ENCODE results near the gene IQGAP2.

The IQGAP2 gene

DNA sequence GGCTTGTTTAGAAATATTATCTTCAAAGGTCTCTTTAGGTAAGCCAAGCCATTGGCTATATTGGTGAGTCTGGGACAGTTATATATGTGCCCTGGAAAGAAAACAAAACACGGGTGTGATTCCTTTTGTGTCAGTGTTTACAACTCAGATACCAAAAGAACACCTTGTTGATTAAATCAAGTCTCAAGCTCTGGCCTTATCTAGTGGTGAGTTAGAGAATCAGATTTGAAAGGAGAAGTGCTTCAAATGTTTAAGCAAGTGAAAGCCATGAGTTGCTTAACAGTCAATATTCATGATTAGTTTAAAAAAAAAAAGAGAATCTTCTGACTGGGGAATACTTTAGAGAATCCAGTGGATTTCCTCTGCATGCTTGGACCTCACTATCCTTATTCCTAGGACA is 68.3 kb downstream of the IQGAP2 start:
- ATAC-seq (no peak), DNase-seq (no peak)
- Mint-ChIP-seq H3K9me3 (no peaks in the 10 kb centered on the region), H3K4me3 (no peak overlapping the region), H3K27me3 (no peaks in the 10 kb centered on the region), H3K4me1 (peaks cover 66% of the 10 kb centered on the region), H3K27ac (no peak overlapping the region)

DNA sequence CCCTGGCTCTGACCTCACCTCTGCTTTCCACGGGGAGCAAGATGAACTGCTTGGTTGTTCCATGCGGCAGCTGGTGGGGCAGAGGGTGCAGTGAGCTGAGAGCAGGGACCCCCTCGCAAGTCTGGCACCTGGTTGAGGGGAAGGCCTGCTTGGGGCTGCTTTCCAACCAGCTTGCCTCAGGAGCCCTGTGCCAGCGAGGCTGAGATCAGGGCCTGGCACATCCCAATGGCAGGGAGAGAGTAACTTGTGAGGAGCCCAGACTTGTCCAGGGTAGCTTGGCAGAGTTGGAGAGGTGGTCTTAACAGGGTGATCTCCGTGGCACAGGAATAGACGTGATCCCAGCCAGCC is 68.9 kb downstream of the IQGAP2 start:
- H3K27ac Mint-ChIP-seq, result no peak overlapping the region
- DNase-seq (no peak), ATAC-seq (no peak)
- peaks cover 66% of the 10 kb centered on the region for H3K4me1 Mint-ChIP-seq
- peak overlapping the region in 1 of 2 donors; percentile 39 for H3K4me3 Mint-ChIP-seq
- no peaks in the 10 kb centered on the region for H3K27me3 Mint-ChIP-seq
- no peaks in the 10 kb centered on the region for H3K9me3 Mint-ChIP-seq

DNA sequence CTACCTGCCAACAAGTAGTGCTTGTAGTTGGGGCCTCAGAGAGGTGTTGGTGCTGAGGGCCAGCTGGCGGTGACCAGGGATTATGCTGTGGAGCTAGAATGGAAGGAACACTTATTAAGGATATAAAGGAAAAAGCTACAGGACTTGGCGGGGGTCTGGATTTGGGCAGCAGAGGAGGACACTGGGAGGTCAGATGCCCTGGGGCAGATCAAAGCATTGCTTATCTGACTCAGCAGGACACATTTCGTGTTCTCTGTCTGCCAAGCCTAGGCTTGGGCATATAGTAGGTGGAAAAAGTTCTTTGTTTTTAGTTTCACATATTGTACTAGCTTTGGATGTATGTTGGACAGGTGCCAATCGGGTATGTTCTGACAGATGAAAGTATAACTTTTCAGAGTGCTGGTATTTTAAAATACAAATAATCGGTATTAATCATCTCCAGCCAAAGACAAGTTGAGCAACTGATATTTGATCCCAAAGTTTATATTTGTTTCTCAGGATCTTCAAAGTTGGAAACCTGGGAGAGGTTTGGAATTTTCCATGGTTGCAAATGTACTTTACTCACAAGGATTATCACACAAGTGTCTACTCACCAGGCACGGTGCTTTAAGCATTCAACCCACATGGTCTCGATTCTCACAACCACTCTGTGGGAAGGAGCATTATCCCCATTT is 69.4 kb downstream of the IQGAP2 start:
- Mint-ChIP-seq H3K4me1 (peaks cover 66% of the 10 kb centered on the region), H3K4me3 (peak overlapping the region in 1 of 2 donors; percentile 39), H3K27ac (peak overlapping the region in 1 of 2 donors; percentile 29), H3K27me3 (no peaks in the 10 kb centered on the region), H3K9me3 (no peaks in the 10 kb centered on the region)
- DNase-seq, result no peak
- ATAC-seq, result peak; percentile 37

DNA sequence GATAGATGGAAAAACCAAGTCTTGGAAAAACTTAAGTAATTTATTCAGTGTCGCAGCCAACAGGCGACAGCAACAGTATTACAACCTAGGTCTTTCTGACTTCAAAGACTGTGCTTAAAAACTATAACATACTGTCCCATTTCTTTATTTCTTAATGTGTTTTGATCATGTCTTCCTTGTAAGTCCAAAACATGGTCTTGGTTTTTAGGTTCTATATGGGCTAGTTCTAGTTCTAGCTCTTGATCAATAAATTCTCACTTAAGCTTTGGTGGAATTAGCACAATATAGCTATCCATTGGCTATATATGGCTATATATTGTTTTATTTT is 69.9 kb downstream of the IQGAP2 start:
- no peaks in the 10 kb centered on the region for H3K27me3 Mint-ChIP-seq
- peak overlapping the region in 1 of 2 donors; percentile 36 for H3K4me3 Mint-ChIP-seq
- peaks cover 66% of the 10 kb centered on the region for H3K4me1 Mint-ChIP-seq

DNA sequence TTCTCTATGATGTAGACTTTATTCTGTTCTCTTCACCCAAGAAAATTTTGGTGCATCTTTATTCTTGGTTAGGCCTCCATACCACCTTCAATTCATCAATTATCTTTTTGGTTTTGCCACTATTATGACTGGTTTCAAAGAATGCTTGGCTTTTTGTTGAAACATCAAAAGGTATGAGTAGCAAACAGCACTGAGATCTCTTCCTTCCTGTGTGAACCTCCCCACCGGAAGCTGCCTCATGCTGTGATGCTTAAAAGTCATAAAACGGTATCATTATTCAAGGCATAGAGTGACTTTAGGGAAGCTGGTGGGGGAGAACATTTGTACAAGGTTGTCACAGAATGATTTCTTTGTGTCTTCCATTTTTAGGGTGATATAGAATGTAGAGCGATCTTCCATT is 70.6 kb downstream of the IQGAP2 start:
- Mint-ChIP-seq H3K27me3 (no peaks in the 10 kb centered on the region), H3K9me3 (no peaks in the 10 kb centered on the region), H3K27ac (peak overlapping the region; percentile 93 to 96), H3K4me3 (peak overlapping the region; percentile 36 to 56), H3K4me1 (peaks cover 64% of the 10 kb centered on the region)
- ATAC-seq, result peak; percentile 96
- peak; percentile 20 to 66 for DNase-seq

More for the DNA sequence above, 69.9 kb downstream of the IQGAP2 start:
- DNase-seq, result no peak
- Mint-ChIP-seq H3K27ac (peak overlapping the region; percentile 93 to 96), H3K9me3 (no peaks in the 10 kb centered on the region)
- no peak for ATAC-seq

DNA sequence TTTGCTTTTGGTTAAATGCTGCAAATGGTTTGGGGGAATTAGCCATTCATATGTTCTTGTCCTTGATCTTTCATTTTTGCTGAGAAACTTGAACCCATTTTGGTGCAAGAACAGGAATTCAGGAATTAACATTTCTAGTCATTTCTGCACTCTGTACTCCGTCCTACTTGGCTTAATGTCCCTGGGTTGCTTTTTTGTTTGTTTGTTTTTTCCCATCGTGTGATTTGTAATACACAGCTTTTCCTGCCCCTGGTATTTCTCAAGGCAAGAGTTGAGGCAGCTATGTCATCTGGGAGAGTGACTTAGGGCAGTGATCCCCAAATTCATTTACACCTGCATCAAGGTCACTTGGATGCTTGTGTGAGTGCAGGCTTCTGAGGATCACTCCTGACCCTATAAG is 71.3 kb downstream of the IQGAP2 start:
- Mint-ChIP-seq H3K9me3 (no peaks in the 10 kb centered on the region), H3K4me1 (peaks cover 64% of the 10 kb centered on the region), H3K27ac (peak overlapping the region in 1 of 2 donors; percentile 16), H3K4me3 (no peak overlapping the region), H3K27me3 (no peaks in the 10 kb centered on the region)
- DNase-seq (no peak), ATAC-seq (no peak)

DNA sequence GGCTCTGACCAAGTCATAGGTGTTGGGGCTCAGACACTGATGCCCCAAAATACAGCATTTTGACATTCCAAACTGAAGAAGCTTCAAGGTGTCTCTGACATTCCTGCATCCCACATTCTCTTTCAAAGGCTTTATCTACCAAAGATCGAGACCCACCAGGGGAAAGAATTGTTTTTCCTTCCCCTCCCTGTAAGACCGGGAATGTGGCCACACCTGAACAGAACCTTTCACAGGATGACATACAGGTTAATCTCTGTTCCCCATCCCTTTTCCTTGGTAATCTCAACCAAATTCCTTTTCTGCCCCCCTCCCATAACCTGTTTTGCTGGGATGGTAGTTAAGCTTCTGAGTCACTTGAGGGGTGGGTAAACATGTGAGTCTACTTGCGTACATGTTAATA is 72.3 kb downstream of the IQGAP2 start:
- no peaks in the 10 kb centered on the region for H3K9me3 Mint-ChIP-seq
- DNase-seq, result no peak
- no peaks in the 10 kb centered on the region for H3K27me3 Mint-ChIP-seq
- H3K4me3 Mint-ChIP-seq, result no peak overlapping the region
- H3K4me1 Mint-ChIP-seq, result peaks cover 70% of the 10 kb centered on the region
- ATAC-seq, result no peak
- no peak overlapping the region for H3K27ac Mint-ChIP-seq

DNA sequence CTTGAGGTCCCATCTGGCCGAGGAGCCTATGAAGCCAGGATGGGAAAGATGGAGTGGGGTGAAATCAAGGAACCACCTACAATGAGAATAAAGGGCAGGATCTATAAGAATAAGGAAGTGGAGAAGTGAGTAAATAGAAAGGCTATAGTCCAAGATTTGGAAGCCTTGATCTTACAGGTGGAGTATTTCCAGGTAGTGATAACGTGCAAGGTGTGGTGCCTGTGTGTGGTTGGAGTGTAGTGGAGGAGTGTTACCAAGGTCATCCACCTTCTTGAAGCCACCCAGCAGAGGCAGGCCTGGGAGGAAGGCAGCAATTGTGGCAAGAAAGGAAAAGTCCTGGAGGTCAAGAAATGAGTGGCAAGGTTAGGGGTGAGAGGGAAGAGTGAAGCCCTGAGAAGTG is 72.9 kb downstream of the IQGAP2 start:
- Mint-ChIP-seq H3K27me3 (no peaks in the 10 kb centered on the region), H3K4me1 (peaks cover 68% of the 10 kb centered on the region), H3K4me3 (no peak overlapping the region), H3K27ac (no peak overlapping the region), H3K9me3 (no peaks in the 10 kb centered on the region)
- ATAC-seq (no peak), DNase-seq (no peak)

DNA sequence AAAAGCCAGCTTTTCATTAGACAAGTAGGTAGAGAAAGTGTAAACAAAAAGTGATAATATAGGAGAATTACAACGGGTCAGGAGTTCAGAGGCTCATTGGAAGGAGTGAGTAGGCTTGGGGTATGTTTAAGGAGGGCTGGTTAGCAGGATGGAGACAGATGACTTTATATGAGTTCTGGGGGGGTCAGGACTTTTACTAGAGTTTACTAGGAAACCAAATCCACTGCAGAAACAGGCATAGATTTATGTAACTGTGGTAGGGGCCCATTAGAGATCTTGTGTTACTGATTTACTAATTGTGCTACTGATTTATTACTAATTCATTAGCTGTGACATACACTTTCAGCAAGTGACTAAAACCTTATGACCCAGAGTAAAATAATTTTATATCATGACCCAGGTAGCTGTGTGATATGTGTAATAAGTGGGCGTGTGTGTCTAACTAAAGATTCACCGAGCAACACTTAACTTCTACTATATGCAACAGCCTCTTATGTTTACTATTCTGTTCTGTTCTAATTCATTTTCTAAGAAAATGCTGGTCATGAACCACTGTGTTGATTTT is 73.5 kb downstream of the IQGAP2 start:
- ATAC-seq (no peak), DNase-seq (no peak)
- Mint-ChIP-seq H3K27ac (no peak overlapping the region), H3K27me3 (no peaks in the 10 kb centered on the region), H3K4me1 (peaks cover 68% of the 10 kb centered on the region), H3K9me3 (no peaks in the 10 kb centered on the region), H3K4me3 (no peak overlapping the region)

DNA sequence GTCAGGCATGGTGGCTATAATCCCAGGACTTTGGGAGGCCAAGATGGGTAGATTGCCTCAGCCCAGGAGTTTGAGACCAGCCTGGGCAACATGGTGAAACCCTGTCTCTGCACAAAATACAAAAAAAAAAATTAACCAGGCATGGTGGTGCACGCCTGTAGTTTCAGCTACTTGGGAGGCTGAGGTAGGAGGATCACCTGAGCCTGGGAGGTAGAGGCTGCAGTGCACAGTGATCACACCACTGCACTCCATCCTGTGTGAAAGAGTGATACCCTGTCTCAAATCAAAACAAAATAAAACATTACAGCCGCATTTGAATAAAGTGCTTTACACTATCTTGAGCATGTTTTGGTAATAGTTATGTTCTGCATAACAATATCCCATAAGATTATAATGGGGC is 74.0 kb downstream of the IQGAP2 start:
- Mint-ChIP-seq H3K9me3 (no peaks in the 10 kb centered on the region), H3K4me3 (no peak overlapping the region), H3K27me3 (no peaks in the 10 kb centered on the region), H3K4me1 (peaks cover 63% of the 10 kb centered on the region), H3K27ac (no peak overlapping the region)
- DNase-seq (no peak), ATAC-seq (no peak)

DNA sequence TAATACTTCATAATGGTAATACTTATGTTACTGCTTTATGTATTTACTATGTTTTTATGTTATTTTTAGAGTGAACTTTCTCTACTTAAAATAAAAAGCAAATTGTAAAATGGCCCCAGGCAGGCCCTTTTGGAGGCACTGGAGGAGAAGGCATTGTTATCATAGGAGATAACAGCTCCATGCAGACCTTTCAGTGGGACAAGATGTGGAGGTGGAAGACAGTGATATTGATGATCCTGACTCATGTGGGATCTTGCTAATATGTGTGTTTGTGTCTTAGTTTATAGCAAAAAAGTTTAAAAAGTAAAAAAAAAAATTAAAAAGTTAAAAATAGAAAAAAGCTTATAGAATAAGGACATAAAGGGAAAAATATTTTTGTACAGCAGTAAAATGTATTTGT is 74.5 kb downstream of the IQGAP2 start:
- no peaks in the 10 kb centered on the region for H3K27me3 Mint-ChIP-seq
- no peaks in the 10 kb centered on the region for H3K9me3 Mint-ChIP-seq
- no peak overlapping the region for H3K4me3 Mint-ChIP-seq
- no peak overlapping the region for H3K27ac Mint-ChIP-seq
- DNase-seq (no peak), ATAC-seq (no peak)
- peaks cover 58% of the 10 kb centered on the region for H3K4me1 Mint-ChIP-seq

DNA sequence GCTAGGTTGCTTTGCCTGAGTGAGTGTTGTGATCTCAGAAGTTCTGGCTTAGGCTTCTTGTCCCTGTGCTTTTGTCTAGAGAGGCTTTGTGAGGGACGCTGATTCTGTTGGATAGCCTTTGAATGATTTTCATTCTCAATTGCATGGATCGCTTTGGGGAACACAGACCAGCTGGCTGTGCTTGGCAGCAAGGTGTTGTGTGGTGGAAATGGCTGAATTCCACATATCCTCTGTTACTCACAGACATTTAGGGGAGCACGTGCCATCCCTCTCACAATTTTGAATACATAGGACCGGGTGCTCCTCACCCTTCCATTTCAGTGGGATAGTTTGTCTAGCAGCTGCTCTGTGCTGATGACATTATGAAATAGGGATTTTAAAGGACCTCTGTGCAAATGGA is 76.2 kb downstream of the IQGAP2 start:
- ATAC-seq, result no peak
- DNase-seq, result no peak
- Mint-ChIP-seq H3K27ac (no peak overlapping the region), H3K4me1 (peaks cover 50% of the 10 kb centered on the region), H3K9me3 (no peaks in the 10 kb centered on the region), H3K4me3 (no peak overlapping the region), H3K27me3 (no peaks in the 10 kb centered on the region)

DNA sequence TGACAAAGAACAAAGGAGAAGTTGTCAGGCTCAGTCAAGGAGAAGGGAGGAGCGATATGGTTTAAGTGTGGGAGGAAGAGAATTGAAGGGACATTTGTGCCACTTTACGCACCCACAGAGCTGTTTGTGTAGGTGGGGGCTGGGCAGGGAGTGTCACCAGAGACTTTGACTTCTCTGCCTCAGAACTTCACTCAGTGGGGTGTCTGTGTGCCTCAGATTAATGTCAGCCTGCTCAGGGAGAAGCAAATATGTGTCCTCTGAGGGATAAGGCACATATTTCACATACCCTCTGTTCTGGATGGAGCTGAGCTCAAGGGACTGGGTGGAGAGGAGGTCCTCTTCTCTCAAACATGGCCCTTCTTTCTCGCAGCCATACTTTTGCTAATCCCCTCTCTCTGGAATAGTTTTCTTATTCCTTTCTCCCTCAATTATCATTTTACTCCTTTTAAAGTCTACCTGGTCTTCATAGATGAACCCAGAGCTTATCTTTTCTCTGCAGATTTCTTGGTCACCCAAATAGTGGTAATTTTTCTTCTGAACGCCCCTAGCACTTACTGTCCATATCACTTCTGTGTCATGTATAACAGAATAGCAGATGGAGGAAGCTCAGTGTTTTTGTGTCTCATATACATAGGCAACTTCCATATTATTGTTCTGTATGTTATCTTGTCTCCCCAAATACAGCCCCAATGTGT is 77.0 kb downstream of the IQGAP2 start:
- DNase-seq (no peak), ATAC-seq (no peak)
- Mint-ChIP-seq H3K4me1 (peaks cover 42% of the 10 kb centered on the region), H3K4me3 (no peak overlapping the region), H3K27ac (peak overlapping the region; percentile 42 to 58), H3K9me3 (no peaks in the 10 kb centered on the region), H3K27me3 (no peaks in the 10 kb centered on the region)

DNA sequence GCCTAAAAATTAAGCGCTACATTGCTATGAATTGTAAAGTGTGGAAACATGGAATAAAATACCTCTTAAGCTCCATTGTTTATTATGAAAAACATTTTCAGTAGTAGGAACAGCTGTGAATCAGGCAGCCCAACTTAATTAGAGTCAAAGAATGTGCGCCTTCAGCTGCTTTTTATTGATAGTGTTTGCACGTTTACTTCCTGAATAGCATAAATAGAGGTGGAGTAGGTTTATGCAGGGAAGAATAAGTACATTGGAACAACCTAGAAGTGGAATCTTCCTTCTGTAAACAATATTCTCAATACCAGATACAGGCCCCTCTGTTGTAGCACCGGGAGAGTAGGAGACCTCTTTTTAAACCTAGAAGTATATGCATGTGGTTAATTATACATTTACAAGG is 79.9 kb downstream of the IQGAP2 start:
- H3K9me3 Mint-ChIP-seq, result no peaks in the 10 kb centered on the region
- no peaks in the 10 kb centered on the region for H3K27me3 Mint-ChIP-seq
- ATAC-seq (no peak), DNase-seq (no peak)
- H3K4me1 Mint-ChIP-seq, result peaks cover 30% of the 10 kb centered on the region
- no peak overlapping the region for H3K27ac Mint-ChIP-seq
- no peak overlapping the region for H3K4me3 Mint-ChIP-seq

DNA sequence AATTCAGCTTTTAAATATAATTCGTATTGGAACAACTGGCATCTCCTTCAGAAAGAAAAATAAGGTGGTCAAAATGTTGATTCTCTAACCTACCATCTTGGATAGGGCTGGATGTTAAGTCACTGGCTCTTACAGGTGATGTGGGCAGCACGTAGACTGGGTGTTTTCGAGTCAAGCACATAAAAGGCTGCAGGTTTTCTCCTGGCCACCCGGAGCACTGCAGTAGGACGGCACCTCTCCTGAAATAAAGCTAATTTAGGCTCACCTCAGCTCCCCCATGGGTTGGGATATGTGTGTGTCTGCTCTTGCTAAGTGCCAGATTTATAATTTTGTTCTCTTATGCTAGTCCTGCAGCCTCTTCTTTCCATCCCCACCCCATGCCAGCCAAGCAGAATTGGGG is 80.3 kb downstream of the IQGAP2 start:
- H3K4me1 Mint-ChIP-seq, result peaks cover 32% of the 10 kb centered on the region

DNA sequence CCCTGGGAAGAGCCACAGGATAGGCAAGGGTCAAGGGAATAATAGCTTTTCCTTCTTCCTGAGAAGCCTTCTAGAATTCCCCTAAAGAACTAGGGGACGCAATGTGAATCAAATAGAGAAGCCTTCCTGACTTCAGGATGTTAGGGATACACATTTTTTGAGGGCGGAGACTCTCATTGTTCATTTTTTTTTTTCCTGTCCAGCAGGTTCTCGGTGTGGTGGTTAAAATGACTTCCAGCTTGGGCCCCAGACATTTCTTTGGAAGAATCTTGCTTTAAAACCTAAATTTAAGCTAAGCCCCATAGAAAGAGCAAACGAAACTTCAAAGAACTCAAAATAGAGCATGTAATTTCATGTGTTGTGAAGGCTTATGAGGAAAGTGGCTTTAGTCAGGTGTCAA is 80.8 kb downstream of the IQGAP2 start:
- Mint-ChIP-seq H3K27me3 (no peaks in the 10 kb centered on the region), H3K9me3 (no peaks in the 10 kb centered on the region), H3K4me1 (peaks cover 31% of the 10 kb centered on the region), H3K27ac (no peak overlapping the region), H3K4me3 (no peak overlapping the region)
- no peak for ATAC-seq
- DNase-seq, result no peak

More for the DNA sequence above, 80.3 kb downstream of the IQGAP2 start:
- no peaks in the 10 kb centered on the region for H3K27me3 Mint-ChIP-seq
- H3K27ac Mint-ChIP-seq, result no peak overlapping the region
- DNase-seq (no peak), ATAC-seq (no peak)
- H3K9me3 Mint-ChIP-seq, result no peaks in the 10 kb centered on the region
- H3K4me3 Mint-ChIP-seq, result no peak overlapping the region
